Measurements from ENCODE around the gene ARHGAP28.

The ARHGAP28 gene

GRCh38 chr18:6734726-6735430 is 5.4 kb downstream of the ARHGAP28 start:
- TF ChIP-seq, protein P1, sequence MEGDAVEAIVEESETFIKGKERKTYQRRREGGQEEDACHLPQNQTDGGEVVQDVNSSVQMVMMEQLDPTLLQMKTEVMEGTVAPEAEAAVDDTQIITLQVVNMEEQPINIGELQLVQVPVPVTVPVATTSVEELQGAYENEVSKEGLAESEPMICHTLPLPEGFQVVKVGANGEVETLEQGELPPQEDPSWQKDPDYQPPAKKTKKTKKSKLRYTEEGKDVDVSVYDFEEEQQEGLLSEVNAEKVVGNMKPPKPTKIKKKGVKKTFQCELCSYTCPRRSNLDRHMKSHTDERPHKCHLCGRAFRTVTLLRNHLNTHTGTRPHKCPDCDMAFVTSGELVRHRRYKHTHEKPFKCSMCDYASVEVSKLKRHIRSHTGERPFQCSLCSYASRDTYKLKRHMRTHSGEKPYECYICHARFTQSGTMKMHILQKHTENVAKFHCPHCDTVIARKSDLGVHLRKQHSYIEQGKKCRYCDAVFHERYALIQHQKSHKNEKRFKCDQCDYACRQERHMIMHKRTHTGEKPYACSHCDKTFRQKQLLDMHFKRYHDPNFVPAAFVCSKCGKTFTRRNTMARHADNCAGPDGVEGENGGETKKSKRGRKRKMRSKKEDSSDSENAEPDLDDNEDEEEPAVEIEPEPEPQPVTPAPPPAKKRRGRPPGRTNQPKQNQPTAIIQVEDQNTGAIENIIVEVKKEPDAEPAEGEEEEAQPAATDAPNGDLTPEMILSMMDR (conservative IDR thresholded peaks at IDR 0.05) = no peak
- H3K27ac ChIP-seq = no peak overlapping the region

GRCh38 chr18:6737833-6738232 is 8.3 kb downstream of the ARHGAP28 start:
- TF ChIP-seq, protein P1 (conservative IDR thresholded peaks at IDR 0.05) = no peak
- no peak overlapping the region for H3K27ac ChIP-seq

- TF ChIP-seq, protein P1 (conservative IDR thresholded peaks at IDR 0.05) = no peak
- no peak overlapping the region for H3K27ac ChIP-seq
Observed at GRCh38 chr18:6738622-6739021, 9.1 kb downstream of the ARHGAP28 start.

GRCh38 chr18:6741232-6741663 is 11.7 kb downstream of the ARHGAP28 start:
- H3K27ac ChIP-seq = no peak overlapping the region
- TF ChIP-seq, protein P1 (conservative IDR thresholded peaks at IDR 0.05) = no peak

DNA sequence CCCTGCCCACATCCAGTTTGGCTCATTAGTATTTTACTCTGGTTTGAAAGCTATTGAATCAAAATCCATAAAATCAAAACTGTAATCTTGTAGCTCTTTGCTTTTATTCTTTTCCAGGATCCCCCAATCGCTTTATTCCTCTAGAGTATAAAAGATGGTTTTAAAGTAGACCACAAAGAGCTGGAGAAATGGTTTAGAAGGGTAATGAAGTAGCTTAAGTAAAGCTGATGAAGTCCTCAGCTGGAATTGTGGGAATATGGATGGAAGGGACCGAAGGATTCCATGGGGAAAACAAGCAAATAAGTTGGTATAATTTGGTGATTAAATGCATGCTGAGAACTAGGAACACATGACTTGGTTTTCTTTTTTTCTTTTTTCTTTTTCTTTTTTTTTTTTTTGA is 12.3 kb downstream of the ARHGAP28 start:
- TF ChIP-seq, protein P1 (conservative IDR thresholded peaks at IDR 0.05) = no peak
- no peak overlapping the region for H3K27ac ChIP-seq

- TF ChIP-seq, protein P1 (conservative IDR thresholded peaks at IDR 0.05) = no peak
- H3K27ac ChIP-seq = no peak overlapping the region
Observed at GRCh38 chr18:6743999-6744398, 14.5 kb downstream of the ARHGAP28 start.

GRCh38 chr18:6744816-6745455 is 15.4 kb downstream of the ARHGAP28 start:
- TF ChIP-seq, protein P1 (conservative IDR thresholded peaks at IDR 0.05) = no peak
- H3K27ac ChIP-seq = peak overlapping the region; percentile 72

All from VCaP (cell line).